Liver (tissue), 9 donors: Measurements from ENCODE around the gene TEX11. TPM values are rescaled to one million over a fixed set of nuclear protein-coding genes. Genes with fewer than 3 reads are reported as not detected.

ENCODE experiments used
- DNase-seq: peaks from one replicate; pipeline ENCODE4 v3.0.0-alpha.2; 2017; ENCODE audit warnings: low spot score
- H3K27ac ChIP-seq, 2 donors: one replicate each; pipeline ENCODE4 v1.7.0; 2013; ENCODE audit warnings: inconsistent platforms in 2 of 2, low read length in 2 of 2, control low read depth in 1 of 2, low read depth in 1 of 2, mild to moderate bottlenecking in 1 of 2
- H3K27me3 ChIP-seq, 4 donors: one replicate each; pipeline versions ENCODE4 v1.6.1 to v1.7.0; 2013; ENCODE audit warnings: low read length in 3 of 4, inconsistent platforms in 1 of 4, mild to moderate bottlenecking in 1 of 4, moderate library complexity in 1 of 4; ENCODE audit not compliant: control insufficient read depth in 4 of 4, insufficient read depth in 4 of 4
- H3K36me3 ChIP-seq, 4 donors: one replicate each; pipeline versions ENCODE4 v1.6.1 to v1.7.0; 2013; ENCODE audit warnings: low read length in 3 of 4, mild to moderate bottlenecking in 3 of 4, low read depth in 1 of 4, moderate library complexity in 1 of 4; ENCODE audit not compliant: control insufficient read depth in 4 of 4, insufficient read depth in 3 of 4
- H3K4me1 ChIP-seq, 4 donors: one replicate each; pipeline versions ENCODE4 v1.6.1 to v1.7.0; 2013; ENCODE audit warnings: low read length in 3 of 4, mild to moderate bottlenecking in 3 of 4, moderate library complexity in 1 of 4; ENCODE audit not compliant: control insufficient read depth in 4 of 4, insufficient read depth in 4 of 4
- H3K4me3 ChIP-seq, 3 donors: one replicate each; pipeline versions ENCODE4 v1.6.1 to v1.7.0; 2013; ENCODE audit warnings: low read length in 3 of 3, control low read depth in 1 of 3, low read depth in 1 of 3, mild to moderate bottlenecking in 1 of 3
- H3K9ac ChIP-seq, 2 donors: one replicate each; pipeline ENCODE4 v1.7.0; 2013; ENCODE audit warnings: low read length in 2 of 2, mild to moderate bottlenecking in 2 of 2, moderate library complexity in 2 of 2, control low read depth in 1 of 2, low read depth in 1 of 2
- H3K9me3 ChIP-seq, 4 donors: one replicate each; pipeline versions ENCODE4 v1.6.1 to v1.7.0; 2013; ENCODE audit warnings: low read length in 3 of 4; ENCODE audit not compliant: control insufficient read depth in 4 of 4
- ATF3 ChIP-seq: IDR thresholded peaks from 2 replicates; pipeline ENCODE4 v1.6.1; 2016; ENCODE audit warnings: antibody characterized with exemption
- EGR1 ChIP-seq, 2 donors: IDR thresholded peaks; 2 replicates each; pipeline ENCODE4 v1.6.1; 2016 to 2018; ENCODE audit warnings: antibody characterized with exemption in 2 of 2, low read depth in 2 of 2
- FOXA1 ChIP-seq: IDR thresholded peaks from 2 replicates; pipeline ENCODE4 v1.6.1; 2016; ENCODE audit warnings: antibody characterized with exemption
- FOXA2 ChIP-seq: IDR thresholded peaks from 2 replicates; pipeline ENCODE4 v1.6.1; 2016; ENCODE audit warnings: antibody characterized with exemption
- GABPA ChIP-seq, 2 donors: IDR thresholded peaks in 1 of 2; conservative IDR thresholded peaks in 1 of 2; 2 replicates each; pipeline ENCODE4 v1.6.1; 2016; ENCODE audit warnings: antibody characterized with exemption in 2 of 2, mild to moderate bottlenecking in 1 of 2, moderate library complexity in 1 of 2
- HNF4A ChIP-seq, 2 donors: conservative IDR thresholded peaks; 2 replicates each; pipeline ENCODE4 v1.6.1; 2016; ENCODE audit warnings: antibody characterized with exemption in 2 of 2, mild to moderate bottlenecking in 2 of 2
- HNF4G ChIP-seq: IDR thresholded peaks from 2 replicates; pipeline ENCODE4 v1.6.1; 2016; ENCODE audit warnings: antibody characterized with exemption
- JUND ChIP-seq, 2 donors: IDR thresholded peaks; 2 replicates each; pipeline ENCODE4 v1.6.1; 2016; ENCODE audit warnings: antibody characterized with exemption in 2 of 2
- MAX ChIP-seq: IDR thresholded peaks from 2 replicates; pipeline ENCODE4 v1.6.1; 2016; ENCODE audit warnings: antibody characterized with exemption
- NR2F2 ChIP-seq: IDR thresholded peaks from 2 replicates; pipeline ENCODE4 v1.6.1; 2016; ENCODE audit warnings: antibody characterized with exemption
- RAD21 ChIP-seq, 2 donors: IDR thresholded peaks; 2 replicates each; pipeline ENCODE4 v1.6.1; 2016; ENCODE audit warnings: antibody characterized with exemption in 2 of 2, mild to moderate bottlenecking in 2 of 2
- REST ChIP-seq: IDR thresholded peaks from 2 replicates; pipeline ENCODE4 v1.6.1; 2016; ENCODE audit warnings: antibody characterized with exemption, mild to moderate bottlenecking
- SP1 ChIP-seq: IDR thresholded peaks from 2 replicates; pipeline ENCODE4 v1.6.1; 2018; ENCODE audit warnings: antibody characterized with exemption, mild to moderate bottlenecking
- TAF1 ChIP-seq: conservative IDR thresholded peaks from 2 replicates; pipeline ENCODE4 v1.6.1; 2016; ENCODE audit warnings: antibody characterized with exemption, mild to moderate bottlenecking
- YY1 ChIP-seq: IDR thresholded peaks from 2 replicates; pipeline ENCODE4 v1.6.1; 2016; ENCODE audit warnings: antibody characterized with exemption, mild to moderate bottlenecking
- WGBS: extraction: QIAGEN DNeasy Blood & Tissue Kit; methylation state at CpG from one replicate; pipeline ENCODE4 v1.1.7; 2013; 5-methylcytosine and 5-hydroxymethylcytosine counted together
- polyA plus RNA-seq, 2 donors: library from polyadenylated mRNA; stranded (reverse) in 1 of 2; unstranded in 1 of 2; fragments of 200-250 nt in 1 of 2; fragments of >200 nt in 1 of 2; fragmentation: Nextera tagmentation in 1 of 2; extraction: Ambion mirVana in 1 of 2; gene quantifications; one replicate each; pipeline versions ENCODE4 v1.2.1 to v1.2.3, GENCODE V29; 2013 to 2015
- total RNA-seq, 2 donors: library from RNA; depleted of rRNA; stranded (reverse); fragments of >200 nt; gene quantifications; one replicate each; pipeline ENCODE4 v1.2.3, GENCODE V29; 2014
- TF ChIP-seq, protein P1 (sequence below): fragments of 150-350 bp; IDR thresholded peaks from 2 replicates; pipeline ENCODE4 v1.5.1; 2017; ENCODE audit warnings: improper control_type of control experiment, low read depth, low read length; ENCODE audit not compliant: missing input control
- TF ChIP-seq, protein P2 (sequence below): IDR thresholded peaks from 2 replicates; pipeline ENCODE4 v1.6.1; 2016; ENCODE audit warnings: antibody characterized with exemption
- donor health status: healthy.
- donor health status: healthy.
- donor health status: healthy.
- donor health status: healthy.
- donor health status: healthy.

The TEX11 gene
- total and polyA plus RNA-seq, 4 donors, result 0.03 to 0.14 (median 0.08) TPM; not detected in 1

DNA sequence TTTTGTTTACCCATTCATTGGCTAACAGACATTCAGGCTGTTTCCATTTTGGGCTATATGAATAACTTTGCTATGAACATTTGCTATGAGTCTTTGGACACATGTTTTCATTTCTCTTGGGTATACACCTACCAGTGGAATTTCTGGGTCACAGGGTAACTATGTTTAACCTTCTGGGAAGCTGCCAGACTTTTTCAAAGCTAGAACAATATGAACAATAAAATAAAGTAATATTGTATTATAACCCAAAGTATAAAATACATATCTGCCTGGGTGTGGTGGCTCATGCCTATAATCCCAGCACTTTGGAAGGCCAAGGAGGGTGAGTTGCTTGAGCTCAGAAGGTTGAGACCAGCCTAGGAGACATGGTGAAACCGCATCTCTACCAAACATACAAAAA lies 373.3 kb downstream of the TEX11 start:
- Histone ChIP-seq H3K27ac (no peak overlapping the region), H3K4me1 (no peaks in the 10 kb centered on the region), H3K4me3 (no peak overlapping the region), H3K9ac (no peak overlapping the region), H3K36me3 (no peaks in the 10 kb centered on the region), H3K9me3 (no peaks in the 10 kb centered on the region), H3K27me3 (peaks cover 0 to 8% (median 0%) of the 10 kb centered on the region in 4 donors)
- no peak for TF ChIP-seq TAF1
- TF ChIP-seq, protein P1, sequence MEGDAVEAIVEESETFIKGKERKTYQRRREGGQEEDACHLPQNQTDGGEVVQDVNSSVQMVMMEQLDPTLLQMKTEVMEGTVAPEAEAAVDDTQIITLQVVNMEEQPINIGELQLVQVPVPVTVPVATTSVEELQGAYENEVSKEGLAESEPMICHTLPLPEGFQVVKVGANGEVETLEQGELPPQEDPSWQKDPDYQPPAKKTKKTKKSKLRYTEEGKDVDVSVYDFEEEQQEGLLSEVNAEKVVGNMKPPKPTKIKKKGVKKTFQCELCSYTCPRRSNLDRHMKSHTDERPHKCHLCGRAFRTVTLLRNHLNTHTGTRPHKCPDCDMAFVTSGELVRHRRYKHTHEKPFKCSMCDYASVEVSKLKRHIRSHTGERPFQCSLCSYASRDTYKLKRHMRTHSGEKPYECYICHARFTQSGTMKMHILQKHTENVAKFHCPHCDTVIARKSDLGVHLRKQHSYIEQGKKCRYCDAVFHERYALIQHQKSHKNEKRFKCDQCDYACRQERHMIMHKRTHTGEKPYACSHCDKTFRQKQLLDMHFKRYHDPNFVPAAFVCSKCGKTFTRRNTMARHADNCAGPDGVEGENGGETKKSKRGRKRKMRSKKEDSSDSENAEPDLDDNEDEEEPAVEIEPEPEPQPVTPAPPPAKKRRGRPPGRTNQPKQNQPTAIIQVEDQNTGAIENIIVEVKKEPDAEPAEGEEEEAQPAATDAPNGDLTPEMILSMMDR, result no peak
- TF ChIP-seq NR2F2, result no peak
- no peak for TF ChIP-seq FOXA1
- TF ChIP-seq HNF4G, result no peak
- TF ChIP-seq HNF4A (conservative IDR thresholded peaks at IDR 0.05), result no peak
- TF ChIP-seq, protein P2, sequence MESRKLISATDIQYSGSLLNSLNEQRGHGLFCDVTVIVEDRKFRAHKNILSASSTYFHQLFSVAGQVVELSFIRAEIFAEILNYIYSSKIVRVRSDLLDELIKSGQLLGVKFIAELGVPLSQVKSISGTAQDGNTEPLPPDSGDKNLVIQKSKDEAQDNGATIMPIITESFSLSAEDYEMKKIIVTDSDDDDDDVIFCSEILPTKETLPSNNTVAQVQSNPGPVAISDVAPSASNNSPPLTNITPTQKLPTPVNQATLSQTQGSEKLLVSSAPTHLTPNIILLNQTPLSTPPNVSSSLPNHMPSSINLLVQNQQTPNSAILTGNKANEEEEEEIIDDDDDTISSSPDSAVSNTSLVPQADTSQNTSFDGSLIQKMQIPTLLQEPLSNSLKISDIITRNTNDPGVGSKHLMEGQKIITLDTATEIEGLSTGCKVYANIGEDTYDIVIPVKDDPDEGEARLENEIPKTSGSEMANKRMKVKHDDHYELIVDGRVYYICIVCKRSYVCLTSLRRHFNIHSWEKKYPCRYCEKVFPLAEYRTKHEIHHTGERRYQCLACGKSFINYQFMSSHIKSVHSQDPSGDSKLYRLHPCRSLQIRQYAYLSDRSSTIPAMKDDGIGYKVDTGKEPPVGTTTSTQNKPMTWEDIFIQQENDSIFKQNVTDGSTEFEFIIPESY, result no peak
- TF ChIP-seq SP1, result no peak
- TF ChIP-seq ATF3, result no peak
- no peak for TF ChIP-seq YY1
- WGBS, result 78% methylated on average over 1 of the region's 1 CpG
- no peak for DNase-seq

DNA sequence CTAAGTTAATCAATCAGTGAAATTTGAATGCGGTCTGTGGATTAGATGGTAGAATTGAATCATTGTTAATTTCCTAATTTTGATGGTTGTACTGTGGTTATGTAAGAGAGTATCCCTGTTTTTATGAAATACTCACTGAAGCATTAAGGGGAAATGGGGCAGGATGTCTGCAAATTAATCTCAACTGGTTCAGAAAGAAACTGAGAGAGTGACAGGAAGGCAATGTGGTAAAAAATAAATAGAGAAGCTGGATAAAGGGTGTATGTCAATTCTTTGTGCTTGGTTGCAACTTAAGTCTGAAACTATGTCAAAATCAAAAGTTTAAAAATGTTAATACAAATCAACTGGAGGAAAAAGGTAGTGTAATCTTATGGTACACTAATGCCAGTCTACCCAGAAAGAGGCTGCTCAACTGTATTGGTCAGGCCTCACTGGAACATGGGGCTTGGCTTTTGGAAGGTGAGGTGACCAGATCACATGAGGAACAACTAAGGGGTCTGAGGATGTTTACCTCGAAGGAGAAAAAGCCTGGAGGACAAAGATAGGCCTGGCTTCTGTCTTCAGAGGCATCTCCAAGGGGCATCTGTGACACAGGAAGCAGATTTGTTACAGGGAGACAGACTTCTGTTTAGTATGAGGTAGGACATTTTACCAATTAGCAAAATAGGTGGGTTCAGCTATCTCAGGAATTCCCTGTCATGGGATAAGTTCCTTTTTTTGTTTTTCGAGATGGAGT lies 380.7 kb downstream of the TEX11 start:
- H3K36me3 ChIP-seq, result no peaks in the 10 kb centered on the region
- no peak overlapping the region for H3K9ac ChIP-seq
- H3K27ac ChIP-seq, result no peak overlapping the region
- TF ChIP-seq JUND (IDR thresholded peaks at IDR 0.05) (no peak), NR2F2 (no peak), FOXA2 (no peak), GABPA (IDR thresholded peaks at IDR 0.05 in 1 of 2, conservative IDR thresholded peaks at IDR 0.05 in 1 of 2) (no peak), MAX (no peak), TAF1 (no peak), REST (no peak), FOXA1 (no peak), RAD21 (IDR thresholded peaks at IDR 0.05) (no peak), HNF4G (no peak), ATF3 (no peak), YY1 (no peak), EGR1 (IDR thresholded peaks at IDR 0.05; ENCODE audit: low read depth in 2 of 2) (no peak), SP1 (no peak)
- TF ChIP-seq, protein P2, result no peak
- TF ChIP-seq, protein P1, result no peak
- peaks cover 0 to 5% (median 0%) of the 10 kb centered on the region in 4 donors for H3K27me3 ChIP-seq
- WGBS, result 70% methylated on average over 3 of the region's 3 CpGs
- H3K4me3 ChIP-seq, result no peak overlapping the region
- H3K4me1 ChIP-seq, result no peaks in the 10 kb centered on the region
- DNase-seq, result no peak
- H3K9me3 ChIP-seq, result no peaks in the 10 kb centered on the region
